C4-2B (cell line): ENCODE results near the gene UTF1.
"Not testable (repeated sequence)": the region's sequence is repeated elsewhere in the genome, so short reads cannot be mapped to it uniquely, and the experiment has no call there.

Source experiments
- ZFX ChIP-seq: fragments of 450-650 bp; IDR thresholded peaks from 2 replicates; pipeline ENCODE4 v1.6.1; 2017
- TF ChIP-seq, protein P1 (sequence below): fragments of 450-650 bp; conservative IDR thresholded peaks from 2 replicates; pipeline ENCODE4 v1.5.1; 2017; ENCODE audit warnings: mild to moderate bottlenecking

DNA sequence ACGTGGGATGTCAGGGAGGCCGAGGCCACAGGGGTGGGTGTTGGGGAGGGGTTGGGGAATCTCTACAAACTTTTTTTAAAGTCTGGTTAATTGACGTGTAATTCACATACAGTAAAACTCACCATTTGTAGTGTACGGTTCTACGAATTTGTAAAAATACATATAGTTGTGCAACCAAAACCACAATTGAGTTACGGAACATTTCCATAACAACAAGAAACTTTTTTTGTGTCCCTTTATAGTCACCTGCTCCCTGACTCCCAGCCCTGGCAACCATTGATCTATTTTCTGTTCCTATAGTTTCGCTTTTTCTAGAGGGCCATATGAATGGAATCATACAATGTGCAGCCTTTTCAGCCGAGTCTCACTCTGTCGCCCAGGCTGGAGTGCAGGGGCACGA lies 4.8 kb downstream of the UTF1 start:
- TF ChIP-seq, protein P1, sequence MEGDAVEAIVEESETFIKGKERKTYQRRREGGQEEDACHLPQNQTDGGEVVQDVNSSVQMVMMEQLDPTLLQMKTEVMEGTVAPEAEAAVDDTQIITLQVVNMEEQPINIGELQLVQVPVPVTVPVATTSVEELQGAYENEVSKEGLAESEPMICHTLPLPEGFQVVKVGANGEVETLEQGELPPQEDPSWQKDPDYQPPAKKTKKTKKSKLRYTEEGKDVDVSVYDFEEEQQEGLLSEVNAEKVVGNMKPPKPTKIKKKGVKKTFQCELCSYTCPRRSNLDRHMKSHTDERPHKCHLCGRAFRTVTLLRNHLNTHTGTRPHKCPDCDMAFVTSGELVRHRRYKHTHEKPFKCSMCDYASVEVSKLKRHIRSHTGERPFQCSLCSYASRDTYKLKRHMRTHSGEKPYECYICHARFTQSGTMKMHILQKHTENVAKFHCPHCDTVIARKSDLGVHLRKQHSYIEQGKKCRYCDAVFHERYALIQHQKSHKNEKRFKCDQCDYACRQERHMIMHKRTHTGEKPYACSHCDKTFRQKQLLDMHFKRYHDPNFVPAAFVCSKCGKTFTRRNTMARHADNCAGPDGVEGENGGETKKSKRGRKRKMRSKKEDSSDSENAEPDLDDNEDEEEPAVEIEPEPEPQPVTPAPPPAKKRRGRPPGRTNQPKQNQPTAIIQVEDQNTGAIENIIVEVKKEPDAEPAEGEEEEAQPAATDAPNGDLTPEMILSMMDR: not testable (repeated sequence)
- TF ChIP-seq ZFX: not testable (repeated sequence)
